ENCODE results near the gene ACKR3.

The ACKR3 gene

DNA sequence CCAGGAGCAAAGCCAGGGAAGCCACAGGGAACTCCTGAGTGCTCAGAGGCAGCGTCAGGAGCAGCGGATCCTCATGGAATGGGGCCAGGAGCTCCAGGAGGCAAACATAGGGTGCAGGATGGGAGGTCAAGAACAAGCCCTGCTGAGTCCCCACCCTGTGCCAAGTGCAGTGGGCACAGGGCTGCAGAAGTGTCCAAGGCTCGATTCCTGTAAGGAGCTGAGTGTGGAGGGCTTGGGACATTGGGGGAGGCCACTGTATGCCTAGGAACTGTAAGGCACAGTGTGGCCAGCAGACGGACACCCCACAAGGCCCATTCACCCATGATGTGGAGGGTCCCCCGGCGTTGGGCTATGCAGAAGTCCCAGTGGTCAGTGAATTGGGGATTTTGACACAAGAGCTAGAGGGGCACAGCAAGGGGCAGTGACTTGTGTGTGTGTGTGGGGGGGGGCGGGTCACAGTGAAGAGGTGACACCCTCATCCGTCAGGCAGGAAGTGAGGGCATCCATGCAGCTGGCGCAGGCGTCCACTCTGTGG is 55.6 kb downstream of the ACKR3 start:
- H3K9ac ChIP-seq (ENCODE audit: low read depth, low read length) = no peak overlapping the region
- no peaks in the 10 kb centered on the region for H3K27me3 ChIP-seq (ENCODE audit: control insufficient read depth, insufficient read depth, low read length)
- no peak overlapping the region for H3K27ac ChIP-seq (ENCODE audit: low read depth, low read length)
- no peaks in the 10 kb centered on the region for H3K36me3 ChIP-seq (ENCODE audit: control insufficient read depth, insufficient read depth, low read length)
- no peak overlapping the region for H3K4me3 ChIP-seq (ENCODE audit: low read depth, low read length)
- H3K4me1 ChIP-seq (ENCODE audit: control insufficient read depth, insufficient read depth, low read length) = no peaks in the 10 kb centered on the region
- H3K9me3 ChIP-seq (ENCODE audit: control insufficient read depth, insufficient read depth, low read length) = no peaks in the 10 kb centered on the region

DNA sequence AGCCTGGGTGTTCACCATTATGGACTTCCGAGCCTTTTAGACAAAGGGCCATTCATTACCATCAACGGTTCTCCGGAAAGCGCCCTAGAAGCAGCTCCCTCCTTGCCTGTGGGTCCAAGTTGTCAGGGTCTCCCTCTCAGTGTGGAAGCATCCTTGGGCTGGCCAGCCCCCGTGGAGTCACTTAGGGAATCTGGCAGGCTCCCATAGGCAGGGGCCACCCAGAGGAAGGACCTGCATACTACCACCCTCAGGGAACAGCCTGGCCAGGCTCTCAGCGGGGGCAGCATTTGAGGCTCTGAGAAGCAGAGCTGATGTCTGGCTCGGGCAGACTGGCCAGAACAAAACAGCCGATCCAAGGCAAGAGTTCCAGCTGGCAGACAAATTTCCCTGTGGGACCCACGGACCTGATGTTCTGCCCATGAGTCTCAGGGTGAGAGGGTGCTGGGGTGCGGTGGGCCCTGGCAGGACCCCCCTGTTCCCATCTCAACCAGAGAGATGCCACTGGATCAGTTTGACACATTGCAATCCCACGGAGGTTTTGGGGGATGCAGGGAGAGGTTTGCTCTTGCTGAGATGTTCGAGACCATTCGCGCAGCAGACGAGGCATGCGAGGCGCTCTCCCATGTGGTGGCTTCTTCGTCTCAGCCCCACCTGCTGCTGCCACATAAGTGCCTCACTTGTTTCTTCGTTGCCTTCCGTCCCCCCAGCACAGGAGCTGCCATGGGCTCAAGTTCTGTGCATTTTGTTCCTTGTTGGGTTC is 56.9 kb downstream of the ACKR3 start:
- H3K27me3 ChIP-seq (ENCODE audit: control insufficient read depth, insufficient read depth, low read length) = no peaks in the 10 kb centered on the region
- no peaks in the 10 kb centered on the region for H3K9me3 ChIP-seq (ENCODE audit: control insufficient read depth, insufficient read depth, low read length)
- H3K9ac ChIP-seq (ENCODE audit: low read depth, low read length) = no peak overlapping the region
- H3K4me1 ChIP-seq (ENCODE audit: control insufficient read depth, insufficient read depth, low read length) = no peaks in the 10 kb centered on the region
- H3K4me3 ChIP-seq (ENCODE audit: low read depth, low read length) = no peak overlapping the region
- H3K36me3 ChIP-seq (ENCODE audit: control insufficient read depth, insufficient read depth, low read length) = no peaks in the 10 kb centered on the region
- H3K27ac ChIP-seq (ENCODE audit: low read depth, low read length) = no peak overlapping the region

DNA sequence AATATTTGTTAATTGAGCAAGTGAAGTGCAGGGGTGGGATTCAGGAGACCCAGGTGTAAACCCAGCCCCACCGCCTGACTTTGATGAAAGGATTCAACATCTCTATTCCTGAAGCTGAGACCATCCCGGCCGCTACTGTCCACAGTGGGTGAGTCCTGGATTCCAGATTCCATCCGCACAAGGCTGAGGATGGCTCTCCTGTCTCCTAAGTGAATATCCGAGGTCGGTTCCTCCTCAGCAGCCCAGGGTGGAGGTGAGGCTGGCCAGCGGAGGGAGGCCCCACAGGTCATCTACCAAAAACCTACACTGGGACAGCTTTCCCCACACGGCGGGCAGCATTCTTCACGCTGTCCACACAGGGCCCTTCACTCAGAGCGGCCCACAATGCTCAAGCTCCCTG is 57.6 kb downstream of the ACKR3 start:
- H3K4me1 ChIP-seq (ENCODE audit: control insufficient read depth, insufficient read depth, low read length) = no peaks in the 10 kb centered on the region
- H3K27me3 ChIP-seq (ENCODE audit: control insufficient read depth, insufficient read depth, low read length) = no peaks in the 10 kb centered on the region
- H3K9ac ChIP-seq (ENCODE audit: low read depth, low read length) = no peak overlapping the region
- H3K36me3 ChIP-seq (ENCODE audit: control insufficient read depth, insufficient read depth, low read length) = no peaks in the 10 kb centered on the region
- H3K4me3 ChIP-seq (ENCODE audit: low read depth, low read length) = no peak overlapping the region
- no peak overlapping the region for H3K27ac ChIP-seq (ENCODE audit: low read depth, low read length)
- no peaks in the 10 kb centered on the region for H3K9me3 ChIP-seq (ENCODE audit: control insufficient read depth, insufficient read depth, low read length)

DNA sequence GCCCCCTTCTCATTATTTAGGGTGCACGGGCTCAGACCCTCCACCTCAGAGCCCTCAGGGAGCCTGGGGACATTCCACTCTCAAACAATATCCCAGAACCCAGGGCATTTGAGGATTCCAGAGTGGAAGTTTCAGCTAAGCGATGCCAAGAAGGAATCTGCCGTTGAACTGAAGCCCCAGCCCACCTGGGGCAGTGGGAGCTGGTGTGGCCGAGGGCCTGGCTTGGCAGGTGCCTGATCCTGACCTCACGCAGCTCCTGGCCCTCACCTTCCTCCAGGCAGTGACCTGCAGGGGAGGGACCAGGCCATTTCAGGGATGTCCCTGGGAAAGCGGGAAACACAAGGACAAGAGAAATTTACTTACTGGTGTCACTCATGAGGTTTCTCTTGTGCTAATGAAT is 58.2 kb downstream of the ACKR3 start:
- no peak overlapping the region for H3K9ac ChIP-seq (ENCODE audit: low read depth, low read length)
- no peak overlapping the region for H3K27ac ChIP-seq (ENCODE audit: low read depth, low read length)
- no peak overlapping the region for H3K4me3 ChIP-seq (ENCODE audit: low read depth, low read length)
- no peaks in the 10 kb centered on the region for H3K27me3 ChIP-seq (ENCODE audit: control insufficient read depth, insufficient read depth, low read length)
- no peaks in the 10 kb centered on the region for H3K4me1 ChIP-seq (ENCODE audit: control insufficient read depth, insufficient read depth, low read length)
- H3K36me3 ChIP-seq (ENCODE audit: control insufficient read depth, insufficient read depth, low read length) = no peaks in the 10 kb centered on the region
- no peaks in the 10 kb centered on the region for H3K9me3 ChIP-seq (ENCODE audit: control insufficient read depth, insufficient read depth, low read length)

DNA sequence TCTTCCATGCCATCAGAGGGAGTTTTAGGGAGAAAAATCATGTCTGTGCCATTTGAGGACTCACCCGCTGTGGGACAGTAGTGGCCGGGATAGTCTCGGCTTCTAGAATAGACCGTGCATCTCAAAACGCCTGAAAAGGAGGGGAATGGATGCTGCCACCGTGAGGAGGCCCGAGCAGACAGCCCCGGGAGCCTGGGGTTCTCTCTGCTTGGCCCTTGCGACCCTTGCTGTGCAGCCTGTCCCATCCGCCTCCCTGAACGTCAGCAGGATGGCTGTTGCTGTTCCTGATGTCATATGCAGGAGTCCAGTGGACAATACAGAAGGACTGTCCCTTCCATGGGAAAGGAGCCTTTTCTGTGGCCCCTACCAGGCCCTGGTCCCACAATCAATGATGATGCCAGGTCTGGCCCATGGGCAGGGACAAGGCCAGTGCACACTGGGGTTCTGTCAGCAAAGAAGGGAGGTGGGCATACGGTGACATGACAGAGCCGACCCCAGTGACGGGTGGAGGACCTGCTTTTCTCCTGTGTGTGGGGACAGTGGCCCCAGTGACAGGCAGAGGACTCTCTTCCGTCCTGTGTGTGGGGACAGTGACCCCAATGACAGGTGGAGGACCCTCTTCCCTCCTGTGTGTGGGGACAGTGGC is 58.8 kb downstream of the ACKR3 start:
- no peak overlapping the region for H3K27ac ChIP-seq (ENCODE audit: low read depth, low read length)
- no peaks in the 10 kb centered on the region for H3K4me1 ChIP-seq (ENCODE audit: control insufficient read depth, insufficient read depth, low read length)
- no peak overlapping the region for H3K9ac ChIP-seq (ENCODE audit: low read depth, low read length)
- no peak overlapping the region for H3K4me3 ChIP-seq (ENCODE audit: low read depth, low read length)
- no peaks in the 10 kb centered on the region for H3K27me3 ChIP-seq (ENCODE audit: control insufficient read depth, insufficient read depth, low read length)
- no peaks in the 10 kb centered on the region for H3K9me3 ChIP-seq (ENCODE audit: control insufficient read depth, insufficient read depth, low read length)
- no peaks in the 10 kb centered on the region for H3K36me3 ChIP-seq (ENCODE audit: control insufficient read depth, insufficient read depth, low read length)

DNA sequence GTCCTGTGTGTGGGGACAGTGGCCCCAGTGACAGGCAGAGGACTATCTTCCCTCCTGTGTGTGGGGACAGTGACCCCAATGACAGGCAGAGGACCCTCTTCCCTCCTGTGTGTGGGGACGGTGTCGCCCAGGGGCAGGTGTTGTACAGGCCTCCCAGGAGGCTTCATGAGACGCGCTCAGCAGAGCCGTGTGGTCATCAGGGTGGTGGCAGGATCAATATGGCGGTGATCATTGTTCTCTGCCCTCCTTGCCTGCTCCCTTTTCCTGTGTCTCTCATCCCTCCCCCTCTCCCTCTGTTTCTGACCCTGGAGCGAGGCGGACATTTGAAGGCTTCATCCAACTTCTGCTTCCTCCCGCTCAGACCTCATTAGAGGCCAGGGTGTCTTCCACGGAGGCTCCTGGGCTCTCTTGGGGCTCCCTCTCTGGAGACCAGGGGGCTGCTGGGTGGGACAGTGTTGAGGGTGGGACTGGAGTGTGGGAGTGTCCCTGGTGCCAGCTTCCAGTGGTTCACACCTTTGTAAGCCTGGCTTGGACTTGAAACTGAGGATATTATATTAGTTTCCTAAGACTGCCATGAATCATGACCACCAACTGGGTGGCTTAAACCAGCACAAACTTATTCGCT is 59.5 kb downstream of the ACKR3 start:
- H3K4me1 ChIP-seq (ENCODE audit: control insufficient read depth, insufficient read depth, low read length) = no peaks in the 10 kb centered on the region
- no peak overlapping the region for H3K9ac ChIP-seq (ENCODE audit: low read depth, low read length)

DNA sequence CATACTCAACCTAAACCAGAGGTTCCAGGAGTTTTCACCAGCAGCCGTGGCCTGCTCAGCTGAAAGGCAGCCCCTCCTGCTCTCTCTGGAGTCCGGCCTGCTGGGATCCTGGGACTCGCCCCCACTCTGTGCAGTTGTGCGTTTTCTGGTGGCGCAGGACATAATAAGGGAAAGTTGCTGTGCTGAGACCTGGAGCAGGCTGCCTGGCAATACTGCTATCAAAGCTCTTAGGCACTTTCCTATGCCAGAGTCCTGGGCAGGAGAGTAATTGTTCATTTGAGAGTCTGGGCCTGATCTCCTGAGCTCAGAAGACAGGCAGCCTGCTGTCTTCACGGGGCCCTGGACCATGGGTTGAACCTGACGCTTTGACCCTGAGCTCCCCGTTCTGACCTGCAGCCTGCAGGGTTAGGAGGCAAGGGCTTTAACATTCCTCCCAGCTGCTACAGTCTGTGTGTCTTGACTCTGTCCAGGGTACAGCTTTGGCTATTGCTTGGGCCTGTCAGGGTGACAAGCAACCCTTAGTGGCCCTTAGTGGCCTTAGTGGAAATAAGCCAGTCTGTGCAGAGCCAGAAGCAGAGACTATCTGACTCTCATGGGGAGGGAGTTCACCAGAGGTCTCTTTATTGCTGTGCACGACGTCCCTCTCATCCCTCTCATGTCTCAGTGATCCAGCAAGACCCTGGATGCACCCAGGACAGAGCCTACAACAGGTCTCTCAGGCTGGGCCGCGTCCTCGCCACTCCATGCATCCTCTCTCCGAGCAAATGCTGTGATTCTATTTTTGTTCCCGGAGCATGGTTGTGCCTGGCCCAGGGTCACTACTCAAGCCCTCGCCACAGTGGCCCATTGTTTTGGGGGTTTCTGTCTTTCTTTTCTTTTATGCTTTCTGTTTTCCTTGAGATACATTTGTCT is 60.6 kb downstream of the ACKR3 start:
- no peaks in the 10 kb centered on the region for H3K27me3 ChIP-seq (ENCODE audit: control insufficient read depth, insufficient read depth, low read length)
- H3K27ac ChIP-seq (ENCODE audit: low read depth, low read length) = no peak overlapping the region
- no peaks in the 10 kb centered on the region for H3K9me3 ChIP-seq (ENCODE audit: control insufficient read depth, insufficient read depth, low read length)
- H3K36me3 ChIP-seq (ENCODE audit: control insufficient read depth, insufficient read depth, low read length) = no peaks in the 10 kb centered on the region
- no peak overlapping the region for H3K4me3 ChIP-seq (ENCODE audit: low read depth, low read length)
- H3K4me1 ChIP-seq (ENCODE audit: control insufficient read depth, insufficient read depth, low read length) = no peaks in the 10 kb centered on the region
- H3K9ac ChIP-seq (ENCODE audit: low read depth, low read length) = no peak overlapping the region

More for the DNA sequence above, 59.5 kb downstream of the ACKR3 start:
- Histone ChIP-seq H3K27ac (ENCODE audit: low read depth, low read length) (no peak overlapping the region), H3K9me3 (ENCODE audit: control insufficient read depth, insufficient read depth, low read length) (no peaks in the 10 kb centered on the region), H3K27me3 (ENCODE audit: control insufficient read depth, insufficient read depth, low read length) (no peaks in the 10 kb centered on the region), H3K36me3 (ENCODE audit: control insufficient read depth, insufficient read depth, low read length) (no peaks in the 10 kb centered on the region), H3K4me3 (ENCODE audit: low read depth, low read length) (no peak overlapping the region)

DNA sequence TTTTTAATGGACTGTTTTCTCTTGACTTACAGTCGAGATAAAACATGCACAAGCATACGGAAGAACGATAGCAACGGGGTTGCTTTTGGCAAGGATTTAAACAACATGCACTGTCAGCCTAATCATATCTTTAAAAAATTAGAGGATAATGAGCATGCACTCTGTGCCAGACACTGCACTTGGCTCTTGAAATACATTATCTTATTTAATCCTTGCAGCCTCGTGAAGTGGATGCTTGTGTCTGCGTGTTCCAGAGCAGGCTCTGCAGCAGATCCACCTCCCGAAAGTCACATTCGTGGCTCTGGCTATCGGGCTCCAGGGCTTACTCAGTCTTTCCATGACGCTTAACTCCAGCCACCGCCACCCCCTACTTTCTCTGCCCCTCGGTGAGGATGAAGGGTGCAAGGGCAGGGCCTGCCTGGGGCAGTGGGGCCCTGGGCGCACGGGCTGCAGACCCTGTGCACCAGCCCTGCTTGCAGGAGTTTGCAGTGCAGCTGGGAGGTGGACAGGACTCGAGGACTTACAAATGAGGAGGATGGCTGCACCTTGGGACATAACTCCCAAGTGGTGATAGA is 61.7 kb downstream of the ACKR3 start:
- Histone ChIP-seq H3K9ac (ENCODE audit: low read depth, low read length) (no peak overlapping the region), H3K27me3 (ENCODE audit: control insufficient read depth, insufficient read depth, low read length) (no peaks in the 10 kb centered on the region), H3K4me1 (ENCODE audit: control insufficient read depth, insufficient read depth, low read length) (no peaks in the 10 kb centered on the region), H3K36me3 (ENCODE audit: control insufficient read depth, insufficient read depth, low read length) (no peaks in the 10 kb centered on the region), H3K9me3 (ENCODE audit: control insufficient read depth, insufficient read depth, low read length) (no peaks in the 10 kb centered on the region), H3K4me3 (ENCODE audit: low read depth, low read length) (no peak overlapping the region), H3K27ac (ENCODE audit: low read depth, low read length) (no peak overlapping the region)

DNA sequence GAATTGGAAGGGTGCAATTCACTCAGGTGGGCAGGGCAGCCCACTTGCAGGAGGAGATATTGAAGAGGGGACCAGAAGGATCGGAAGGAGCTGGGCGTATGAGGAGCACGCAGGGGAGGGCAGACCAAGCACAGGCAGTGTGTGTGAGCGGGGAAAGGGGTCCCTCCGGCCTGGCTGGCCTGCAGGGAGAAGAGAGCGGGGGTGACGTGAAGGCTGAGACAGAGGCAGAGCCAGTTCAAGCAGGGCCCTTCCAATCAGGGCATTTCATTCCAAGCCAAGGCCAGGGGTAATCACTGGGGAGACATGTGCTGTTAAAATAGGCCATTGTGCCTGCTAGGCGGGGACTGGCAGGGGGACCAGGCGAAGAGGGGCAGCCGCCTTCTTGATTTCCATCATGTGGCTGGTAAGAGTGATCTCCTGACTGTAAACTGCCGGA is 62.2 kb downstream of the ACKR3 start:
- Histone ChIP-seq H3K9ac (ENCODE audit: low read depth, low read length) (no peak overlapping the region), H3K27me3 (ENCODE audit: control insufficient read depth, insufficient read depth, low read length) (no peaks in the 10 kb centered on the region), H3K36me3 (ENCODE audit: control insufficient read depth, insufficient read depth, low read length) (no peaks in the 10 kb centered on the region), H3K4me3 (ENCODE audit: low read depth, low read length) (no peak overlapping the region), H3K27ac (ENCODE audit: low read depth, low read length) (no peak overlapping the region), H3K9me3 (ENCODE audit: control insufficient read depth, insufficient read depth, low read length) (no peaks in the 10 kb centered on the region), H3K4me1 (ENCODE audit: control insufficient read depth, insufficient read depth, low read length) (no peaks in the 10 kb centered on the region)

Data from HUES48 (cell line).